ENCODE results near the gene CAMTA1.

DNA sequence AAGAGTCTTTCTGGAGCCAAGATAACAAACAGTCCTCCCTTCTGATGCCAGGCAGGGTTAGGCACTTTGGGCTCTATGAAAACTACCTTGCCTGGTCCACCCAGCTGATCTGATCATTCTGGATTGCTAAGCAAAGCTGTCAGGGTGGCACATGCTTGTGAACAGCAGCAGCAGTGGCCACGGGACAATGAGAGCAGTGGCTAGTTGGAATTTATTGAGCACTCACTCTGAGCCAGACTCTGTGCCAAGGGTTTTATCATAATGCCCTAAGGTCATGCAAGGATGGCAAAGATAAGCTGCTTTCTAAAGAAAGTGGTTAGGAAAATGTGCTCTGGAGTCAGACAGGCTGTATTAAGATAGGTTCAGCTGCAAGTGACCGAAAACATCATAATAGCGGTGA, 595.5 kb downstream of the CAMTA1 start:
- TF ChIP-seq, protein P1, sequence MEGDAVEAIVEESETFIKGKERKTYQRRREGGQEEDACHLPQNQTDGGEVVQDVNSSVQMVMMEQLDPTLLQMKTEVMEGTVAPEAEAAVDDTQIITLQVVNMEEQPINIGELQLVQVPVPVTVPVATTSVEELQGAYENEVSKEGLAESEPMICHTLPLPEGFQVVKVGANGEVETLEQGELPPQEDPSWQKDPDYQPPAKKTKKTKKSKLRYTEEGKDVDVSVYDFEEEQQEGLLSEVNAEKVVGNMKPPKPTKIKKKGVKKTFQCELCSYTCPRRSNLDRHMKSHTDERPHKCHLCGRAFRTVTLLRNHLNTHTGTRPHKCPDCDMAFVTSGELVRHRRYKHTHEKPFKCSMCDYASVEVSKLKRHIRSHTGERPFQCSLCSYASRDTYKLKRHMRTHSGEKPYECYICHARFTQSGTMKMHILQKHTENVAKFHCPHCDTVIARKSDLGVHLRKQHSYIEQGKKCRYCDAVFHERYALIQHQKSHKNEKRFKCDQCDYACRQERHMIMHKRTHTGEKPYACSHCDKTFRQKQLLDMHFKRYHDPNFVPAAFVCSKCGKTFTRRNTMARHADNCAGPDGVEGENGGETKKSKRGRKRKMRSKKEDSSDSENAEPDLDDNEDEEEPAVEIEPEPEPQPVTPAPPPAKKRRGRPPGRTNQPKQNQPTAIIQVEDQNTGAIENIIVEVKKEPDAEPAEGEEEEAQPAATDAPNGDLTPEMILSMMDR (IDR thresholded peaks at IDR 0.05; ENCODE audit: poor library complexity, severe bottlenecking) = no peak
- no peak for TF ChIP-seq EZH2 (IDR thresholded peaks at IDR 0.05; ENCODE audit: borderline replicate concordance, insufficient read depth, low read length, poor library complexity, severe bottlenecking)
- TF ChIP-seq POLR2AphosphoS5 (IDR thresholded peaks at IDR 0.05) = no peak
- TF ChIP-seq MXI1 (conservative IDR thresholded peaks at IDR 0.05; ENCODE audit: poor library complexity, severe bottlenecking) = no peak
- TF ChIP-seq EP300 (conservative IDR thresholded peaks at IDR 0.05; ENCODE audit: poor library complexity, severe bottlenecking) = no peak

Measured in neural cell (in vitro differentiated cells).